Natural killer cell treated with Interleukin-12 subunit alpha and Interleukin-12 subunit beta and Interleukin-15 and Interleukin-18, amount 100 ng/mL, for 72 hours (primary cell): Measurements from ENCODE around the gene PLEKHA1. TPM values are rescaled to one million over a fixed set of nuclear protein-coding genes. Genes with fewer than 3 reads are reported as not detected.

Experiments used
- total RNA-seq, 2 donors: library from RNA; stranded (reverse); gene quantifications; one replicate each; pipeline ENCODE4 v1.2.3, GENCODE V29; 2022

Gene PLEKHA1
- total RNA-seq, 2 donors from 2014 or later: 4.4 to 7.9 TPM

Other genes starting within 250 kb of the PLEKHA1 start
- not detected for gene BTBD16, start 103.4 kb upstream of the PLEKHA1 start, total RNA-seq
- not detected for gene ARMS2, start 79.9 kb downstream of the PLEKHA1 start, total RNA-seq
- gene HTRA1, start 86.8 kb downstream of the PLEKHA1 start, total RNA-seq: not detected
- not detected for gene DMBT1, start 186.0 kb downstream of the PLEKHA1 start, total RNA-seq